ENCODE measurements around the gene LRP1B.

Gene LRP1B

DNA sequence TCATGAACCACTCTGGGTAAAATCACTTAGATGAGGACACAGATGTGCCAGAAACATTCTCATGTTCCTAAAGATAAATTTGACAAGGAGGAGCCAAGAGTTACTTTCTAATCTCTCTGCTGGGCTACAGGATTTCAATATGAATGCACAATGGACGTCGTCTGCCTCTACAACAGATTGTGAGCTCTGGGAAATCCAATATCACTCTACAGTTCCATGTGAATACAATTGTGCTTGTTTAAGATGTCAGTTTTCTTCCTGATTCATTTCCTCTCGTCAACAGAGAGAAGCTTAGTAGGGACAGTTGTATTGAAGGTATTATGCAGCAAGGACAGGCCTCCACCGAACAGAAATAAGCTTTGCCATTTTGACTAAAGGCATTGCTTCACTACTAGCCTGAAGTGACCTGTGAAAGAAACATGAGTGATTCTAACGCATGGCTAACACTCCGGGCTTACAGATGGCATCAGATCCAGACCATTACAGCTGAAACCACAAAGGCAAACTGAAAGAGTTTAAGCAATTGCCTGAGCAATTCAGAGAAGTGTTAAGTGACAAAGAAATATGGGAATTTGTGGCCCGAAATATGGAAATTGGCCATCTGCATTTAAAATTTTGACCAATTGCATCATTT, 1591.5 kb downstream of the LRP1B start:
- no peak for DNase-seq (ENCODE audit: low spot score)

DNA sequence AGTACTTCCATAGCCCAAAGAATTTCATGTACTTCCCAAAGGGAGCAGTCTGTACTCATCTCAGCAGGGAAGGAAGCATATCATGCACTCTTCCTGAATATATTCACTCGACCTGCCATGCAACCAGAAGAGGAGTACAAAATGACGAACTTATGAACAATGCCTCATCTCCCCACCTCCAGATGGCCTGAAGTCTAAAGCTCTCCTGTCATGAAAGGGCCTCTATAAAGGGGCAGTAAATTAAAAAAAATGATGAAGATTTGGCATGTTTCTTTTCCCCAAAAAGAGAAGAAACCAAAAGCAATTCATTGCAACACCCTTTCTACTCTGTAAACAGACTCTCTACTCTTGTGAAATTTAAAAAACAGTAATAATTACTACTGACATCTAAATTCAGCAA, 1601.1 kb downstream of the LRP1B start:
- DNase-seq (ENCODE audit: low spot score): peak; percentile 11

DNA sequence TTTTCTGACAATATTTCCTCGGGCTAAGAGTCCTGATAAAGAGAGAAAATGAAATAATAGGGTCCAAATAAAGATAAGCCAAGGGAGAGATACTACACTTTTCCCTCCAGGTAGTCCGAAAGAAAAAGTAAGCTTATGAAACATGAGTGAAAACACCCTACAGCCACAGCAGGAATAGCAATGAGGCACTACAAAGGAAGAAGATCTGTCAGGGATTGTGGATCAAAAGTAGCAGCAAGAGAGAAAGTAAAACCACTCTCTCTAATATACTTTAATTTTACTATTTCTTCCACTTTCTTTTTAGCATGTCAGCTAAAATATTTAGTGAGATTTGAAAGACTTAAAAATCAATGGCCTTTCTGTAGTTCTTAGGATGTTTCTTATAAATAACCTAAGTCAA, 1601.8 kb downstream of the LRP1B start:
- no peak for DNase-seq (ENCODE audit: low spot score)

DNA sequence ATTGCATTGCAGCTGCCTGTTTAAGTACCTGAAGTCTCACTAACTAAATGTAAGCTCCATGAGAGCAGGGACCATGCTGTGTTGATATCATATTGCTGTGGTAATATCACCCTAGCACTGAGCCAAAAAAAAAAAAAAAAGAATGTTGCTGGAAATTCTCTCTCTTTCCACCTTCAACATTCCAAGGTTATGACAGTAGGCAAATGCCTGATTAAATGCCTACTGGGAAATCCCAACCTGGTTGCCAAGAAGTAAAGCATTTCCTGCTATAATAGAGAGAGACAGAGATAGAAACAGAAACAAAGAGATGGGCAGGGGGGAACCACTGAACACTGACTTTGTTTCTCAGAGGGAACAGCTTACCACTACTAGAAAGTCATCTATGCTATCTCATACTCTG, 1604.2 kb downstream of the LRP1B start:
- DNase-seq (ENCODE audit: low spot score): no peak

DNA sequence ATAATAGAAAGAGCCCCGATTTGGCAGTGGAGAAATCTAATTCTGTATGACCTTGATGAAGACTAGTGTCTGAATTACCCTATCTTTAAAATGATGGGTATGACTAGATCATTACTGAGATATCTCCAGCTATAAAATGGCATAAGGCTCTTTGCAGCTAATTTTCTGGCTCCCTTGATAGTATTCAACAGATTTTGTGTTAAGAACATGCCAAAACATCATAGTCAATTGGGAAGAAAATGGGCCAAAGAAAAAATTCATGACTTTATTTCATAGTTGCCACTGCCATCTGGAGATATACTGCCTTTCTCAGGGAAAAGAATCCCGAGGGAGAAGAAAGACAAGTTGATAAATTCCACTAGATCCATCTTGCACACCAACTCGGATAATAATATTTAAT, 1618.7 kb downstream of the LRP1B start:
- DNase-seq (ENCODE audit: low spot score): no peak

DNA sequence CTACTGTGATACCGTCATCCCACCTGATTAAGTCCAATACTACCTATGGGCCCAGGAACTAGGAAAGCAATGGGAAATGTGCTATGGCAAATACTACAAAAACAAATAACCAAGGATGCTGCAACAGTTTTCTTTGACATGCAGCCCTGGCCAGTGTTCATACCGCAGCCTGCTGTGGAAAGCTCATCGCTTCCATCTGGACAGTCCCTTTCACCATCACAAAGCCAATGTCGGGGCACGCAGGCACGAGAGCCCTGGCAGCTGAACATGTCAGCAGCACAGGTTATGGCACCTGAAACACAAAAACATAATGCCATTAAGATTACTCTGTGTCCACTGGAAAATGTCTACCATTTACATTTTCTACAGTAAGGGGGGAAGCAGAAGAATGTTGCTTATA, 1621.1 kb downstream of the LRP1B start:
- no peak for DNase-seq (ENCODE audit: low spot score)

DNA sequence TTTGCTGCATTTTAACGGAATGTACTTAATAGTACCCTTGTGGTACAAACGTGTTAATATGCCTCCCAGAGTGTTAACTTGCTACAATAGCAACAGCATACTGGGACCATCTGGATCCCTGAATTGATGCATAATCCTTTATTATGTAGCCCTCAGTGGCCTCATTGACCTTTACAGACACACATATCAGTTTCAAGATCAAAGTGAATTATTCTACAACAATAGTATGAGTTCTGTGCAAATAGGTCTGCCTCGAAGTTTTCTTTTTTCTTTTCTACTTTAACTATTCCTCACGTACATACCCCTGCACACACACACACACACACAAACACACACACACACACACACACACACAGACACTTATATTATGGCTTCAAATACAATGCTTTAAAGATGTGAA, 1622.1 kb downstream of the LRP1B start:
- no peak for DNase-seq (ENCODE audit: low spot score)

DNA sequence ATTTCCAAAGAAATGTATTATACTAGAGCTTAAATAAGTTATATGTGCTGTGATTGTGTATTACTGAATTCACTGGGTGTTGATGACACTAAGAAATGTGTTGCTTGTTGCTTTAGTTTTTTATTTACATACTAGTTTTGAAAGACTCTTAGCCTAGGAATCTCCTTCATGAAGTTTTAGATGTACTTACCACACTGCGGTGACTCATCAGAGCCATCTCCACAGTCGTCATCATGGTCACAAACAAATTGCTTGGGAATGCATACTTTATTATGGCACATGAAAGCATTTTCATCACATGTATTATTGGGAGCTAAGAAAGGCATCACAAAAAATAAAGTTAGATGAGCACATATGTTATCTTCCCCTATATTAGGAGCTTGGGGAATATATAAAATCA, 1624.2 kb downstream of the LRP1B start:
- no peak for DNase-seq (ENCODE audit: low spot score)

DNA sequence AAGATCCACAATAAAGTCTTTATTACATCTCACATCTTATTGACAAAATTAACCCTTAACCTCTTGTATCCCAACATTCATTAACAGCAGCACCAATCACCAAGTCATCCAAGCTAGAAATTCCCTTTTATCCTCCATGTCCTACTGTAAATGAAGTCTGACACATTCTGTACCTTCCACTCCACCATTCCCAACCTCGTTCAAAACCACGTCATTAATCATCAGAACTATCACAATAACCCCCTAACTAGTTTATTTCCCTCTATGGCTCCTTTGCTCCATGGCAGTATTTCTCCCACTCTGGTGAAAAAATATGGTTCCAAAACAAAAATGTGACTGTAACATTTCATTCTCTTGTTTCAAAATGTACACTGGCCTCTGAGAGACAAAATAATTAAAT, 1626.2 kb downstream of the LRP1B start:
- DNase-seq (ENCODE audit: low spot score): no peak

DNA sequence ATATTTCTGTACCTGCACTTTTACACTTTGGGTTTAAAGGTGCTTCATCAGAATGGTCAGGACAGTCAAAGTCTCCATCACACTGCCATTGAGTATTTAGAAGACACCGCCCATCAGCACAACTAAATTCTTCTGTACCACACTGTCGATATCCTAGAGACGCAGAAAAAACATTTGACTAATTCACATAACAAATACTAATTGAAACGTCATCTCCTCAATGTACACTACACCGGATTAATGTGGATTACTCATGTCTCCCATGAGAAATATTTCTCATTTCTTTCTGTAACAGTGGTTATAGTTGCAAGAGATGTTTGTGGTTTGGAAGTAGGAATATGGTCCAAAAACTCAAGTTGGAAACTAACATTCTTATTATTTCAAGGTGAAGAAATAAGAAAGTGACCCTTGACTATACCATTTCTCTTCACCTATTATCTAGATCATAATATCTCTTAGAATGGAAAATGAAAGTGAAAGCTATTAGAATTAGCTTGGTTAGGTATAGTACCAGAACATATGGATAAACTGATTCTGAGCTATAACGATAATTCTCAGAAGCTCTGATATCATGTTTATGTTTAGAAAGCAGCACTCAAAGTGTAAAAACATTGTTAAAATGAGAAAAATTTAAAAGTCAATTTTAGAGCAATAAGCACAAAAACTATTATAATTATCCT, 1627.7 kb downstream of the LRP1B start:
- no peak for DNase-seq (ENCODE audit: low spot score)

DNA sequence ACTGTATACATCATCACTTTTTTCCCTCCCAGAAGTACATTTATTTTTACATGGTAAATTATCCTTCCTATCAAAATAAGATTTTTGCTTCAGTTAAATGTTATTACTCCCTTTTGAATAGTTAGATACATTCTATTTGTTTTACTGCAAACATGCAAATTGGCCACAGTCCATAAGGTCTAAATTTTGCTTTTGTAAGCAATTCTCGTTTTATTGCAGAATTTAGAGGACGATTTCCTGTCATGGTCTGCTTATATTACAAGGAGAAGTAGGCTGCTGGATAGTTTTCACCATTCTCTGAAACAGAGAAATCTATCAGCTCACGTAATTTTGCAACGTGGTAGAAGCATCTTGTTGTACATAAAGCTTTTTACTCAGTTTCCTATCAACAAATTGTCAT, 1632.5 kb downstream of the LRP1B start:
- DNase-seq (ENCODE audit: low spot score): no peak

DNA sequence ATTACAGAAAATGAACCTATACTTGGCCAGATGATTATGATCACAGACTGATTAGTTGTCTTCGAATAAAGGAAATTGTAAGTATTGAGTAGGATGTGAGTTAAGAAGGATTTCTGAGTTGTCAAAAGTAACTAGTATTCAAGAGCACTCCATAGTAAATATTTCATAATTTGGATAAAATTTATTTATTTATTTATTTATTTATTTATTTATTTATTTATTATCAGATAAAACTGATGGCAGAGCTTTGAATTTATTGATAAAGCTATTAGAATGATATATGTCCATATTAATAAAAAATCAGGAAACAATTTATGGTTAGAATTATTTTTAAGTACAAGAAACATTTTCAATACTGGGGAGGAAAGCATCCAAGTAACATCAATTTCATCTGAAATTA, 1634.1 kb downstream of the LRP1B start:
- DNase-seq (ENCODE audit: low spot score): no peak

DNA sequence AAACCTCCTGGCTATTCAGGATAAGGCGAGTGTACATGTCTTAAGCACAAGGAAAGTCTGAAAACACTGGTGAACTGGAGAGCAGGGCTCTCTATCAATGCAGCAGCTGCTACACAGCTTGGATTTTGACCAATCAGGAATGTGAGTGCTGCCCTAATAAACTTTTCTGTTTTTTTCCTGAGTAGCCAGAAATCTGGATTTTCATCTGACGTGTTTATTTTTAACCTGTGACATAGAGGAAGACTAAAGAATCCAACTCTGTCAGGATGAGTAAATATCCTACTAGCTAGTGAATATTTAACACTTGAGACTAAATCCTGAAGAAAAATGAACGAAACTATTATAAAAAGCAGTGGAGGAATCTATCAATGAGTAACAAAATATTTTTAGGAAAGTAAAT, 1638.9 kb downstream of the LRP1B start:
- no peak for DNase-seq (ENCODE audit: low spot score)

DNA sequence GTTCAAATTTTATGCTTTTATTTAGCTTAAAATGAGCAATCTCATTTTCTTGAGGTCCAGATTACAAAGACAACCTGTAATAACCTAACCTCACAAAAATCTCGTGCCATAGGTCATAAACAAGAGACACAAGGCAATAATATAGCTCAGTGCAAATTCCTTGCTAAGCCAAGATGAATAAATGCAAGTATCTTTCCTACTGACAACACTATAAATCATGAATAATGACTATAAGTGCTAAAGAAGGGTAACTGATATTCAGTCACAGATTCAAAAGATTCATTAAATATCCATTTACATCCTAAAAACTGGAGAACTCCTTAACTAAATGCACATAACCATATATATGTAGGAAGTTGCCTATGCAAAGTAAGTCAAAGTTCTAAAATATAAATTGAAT, 1641.6 kb downstream of the LRP1B start:
- no peak for DNase-seq (ENCODE audit: low spot score)

DNA sequence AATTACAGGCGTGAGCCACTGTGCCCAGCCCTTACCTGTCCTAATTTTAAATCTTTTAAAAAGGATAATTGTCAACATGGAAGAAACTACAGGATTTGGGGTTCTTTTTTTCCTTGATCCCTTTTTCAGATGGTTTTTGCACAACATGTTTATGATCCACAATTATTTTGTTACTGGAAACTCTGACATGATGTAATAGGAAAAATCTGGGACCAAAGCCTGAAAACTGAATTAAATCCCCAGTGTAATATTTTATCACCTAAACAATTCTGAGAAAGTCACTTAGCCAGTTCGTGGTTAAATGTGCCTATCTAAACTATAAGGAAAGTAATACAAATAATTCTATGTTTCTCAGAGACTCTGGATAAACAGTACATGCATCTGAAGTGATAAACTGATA, 1649.7 kb downstream of the LRP1B start:
- DNase-seq (ENCODE audit: low spot score): no peak

DNA sequence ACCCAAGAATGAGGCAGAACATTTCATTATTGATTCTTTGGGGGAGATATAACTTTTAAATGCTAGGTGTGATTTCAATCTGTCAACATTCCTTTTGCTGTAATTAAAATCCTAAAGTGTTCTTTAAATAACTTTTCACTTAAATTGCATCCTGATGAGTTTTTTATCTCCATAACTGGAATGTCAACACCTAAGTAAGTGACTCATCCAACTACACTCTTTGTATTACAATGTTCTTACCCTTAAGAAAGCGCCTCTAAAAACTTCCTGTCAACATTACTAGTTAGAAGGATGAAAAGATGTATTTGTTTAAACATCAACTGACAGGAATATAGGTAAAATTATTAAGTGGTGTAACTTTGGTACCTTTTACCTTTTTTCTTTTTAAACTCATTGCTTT, 1657.0 kb downstream of the LRP1B start:
- no peak for DNase-seq (ENCODE audit: low spot score)

DNA sequence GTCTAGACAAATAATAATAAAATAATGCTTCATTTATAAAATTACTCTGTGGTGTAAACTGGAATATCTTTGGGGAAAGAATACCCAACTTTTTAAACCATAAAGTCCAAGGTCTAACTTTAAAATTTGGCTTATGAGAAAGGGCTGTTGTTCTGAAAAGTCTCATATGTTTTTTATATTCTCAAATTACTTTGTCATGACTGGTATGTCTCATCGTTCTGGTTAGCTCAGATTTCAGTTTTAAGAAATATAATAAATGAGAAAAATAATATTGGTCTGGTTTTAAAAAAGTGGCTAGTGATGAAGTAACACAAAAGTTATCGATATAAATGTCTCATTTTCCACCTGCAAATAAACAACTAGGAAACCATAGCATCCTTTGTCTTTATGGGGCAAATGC, 1658.1 kb downstream of the LRP1B start:
- DNase-seq (ENCODE audit: low spot score): no peak

DNA sequence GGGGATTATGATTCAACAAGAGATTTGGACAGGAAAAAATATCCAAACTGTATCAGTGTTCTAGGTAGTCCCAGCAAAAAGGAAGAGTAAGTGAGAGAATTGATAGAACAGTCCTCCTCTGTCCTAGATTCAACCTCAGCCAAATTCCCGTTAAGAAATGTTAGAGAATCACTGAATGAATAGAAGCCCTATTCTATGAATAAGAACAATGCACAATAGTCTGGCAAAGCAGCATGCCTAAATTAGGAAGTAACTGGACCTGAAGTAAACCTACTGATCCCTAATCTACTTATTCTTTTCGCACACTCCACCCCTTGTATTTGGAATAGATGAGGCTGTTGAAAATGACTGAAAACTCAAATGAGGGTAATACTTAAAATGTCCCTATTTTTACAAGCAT, 1665.5 kb downstream of the LRP1B start:
- DNase-seq (ENCODE audit: low spot score): peak; percentile 95

DNA sequence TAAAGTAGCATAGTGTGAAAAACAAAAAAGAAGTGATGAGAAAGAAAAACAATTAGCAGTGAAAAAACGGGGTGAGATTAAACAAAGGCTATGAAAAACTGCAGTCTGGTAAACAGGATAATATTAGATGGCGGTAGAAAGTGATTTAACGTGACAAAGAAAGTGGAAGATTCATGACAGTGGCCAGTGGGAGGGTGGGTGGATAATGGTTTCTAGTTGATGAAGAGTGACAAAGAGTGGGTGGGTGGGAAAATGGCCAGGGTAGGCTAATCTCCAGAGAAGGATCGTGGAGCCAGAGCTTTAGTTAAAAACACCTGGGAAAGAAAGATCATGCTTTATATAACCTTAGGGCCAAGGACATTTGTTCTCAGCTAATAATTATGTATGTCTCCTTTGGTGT, 1667.8 kb downstream of the LRP1B start:
- no peak for DNase-seq (ENCODE audit: low spot score)

DNA sequence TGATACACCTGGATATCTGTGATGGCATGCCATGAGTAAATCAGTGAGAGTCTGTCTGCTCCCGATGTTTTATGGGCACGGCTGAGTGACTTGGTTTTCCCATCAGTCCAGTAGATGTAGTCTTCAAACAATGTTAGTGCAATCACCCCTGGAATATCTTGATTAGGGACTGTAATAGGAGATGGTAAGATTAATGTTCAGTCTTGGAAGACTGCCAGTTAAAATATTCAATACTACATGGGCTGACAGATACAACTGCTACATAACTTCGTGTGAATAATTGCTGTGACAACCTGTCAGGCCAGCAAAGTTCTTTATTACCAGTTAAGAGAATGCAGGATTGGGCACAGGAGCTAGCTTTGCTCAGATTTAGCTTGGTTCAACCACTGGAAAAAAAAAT, 1673.3 kb downstream of the LRP1B start:
- no peak for DNase-seq (ENCODE audit: low spot score)

DNA sequence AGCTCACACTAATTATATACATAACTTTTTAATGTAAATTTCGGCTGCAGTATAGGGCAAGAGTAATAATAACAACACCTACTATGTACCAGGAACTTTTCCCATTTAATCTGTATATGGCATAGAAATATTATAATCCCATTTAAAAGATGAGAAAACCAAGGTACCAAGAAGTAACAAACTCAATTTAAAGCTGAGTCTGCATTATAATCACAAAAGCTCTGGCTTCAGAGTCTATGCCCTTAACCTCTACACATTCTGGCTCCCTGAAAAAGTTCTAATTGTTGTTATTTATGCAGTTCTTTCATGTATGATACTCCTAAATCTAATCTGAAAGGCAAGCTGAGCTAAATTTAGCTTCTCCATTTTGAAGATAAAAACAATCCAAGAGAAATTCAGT, 1675.5 kb downstream of the LRP1B start:
- DNase-seq (ENCODE audit: low spot score): no peak

DNA sequence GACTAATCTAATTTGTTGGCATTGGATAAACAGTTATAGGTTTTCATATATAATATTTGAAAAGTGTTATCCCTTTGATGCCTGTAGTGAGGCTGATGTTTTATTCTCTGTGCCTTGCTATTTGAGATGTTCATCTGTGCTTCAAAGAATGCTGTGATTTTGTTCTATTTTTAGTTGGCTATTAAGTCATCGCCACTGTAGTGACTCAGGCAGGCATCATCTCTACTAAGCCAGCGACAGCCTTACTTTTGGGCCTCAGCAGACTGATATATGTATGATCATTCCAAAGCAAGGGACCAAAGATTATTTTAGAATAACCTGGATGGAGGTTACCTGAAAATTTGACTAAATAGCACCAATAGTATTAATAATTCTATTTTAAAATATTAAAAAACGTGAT, 1676.1 kb downstream of the LRP1B start:
- DNase-seq (ENCODE audit: low spot score): peak; percentile 66

DNA sequence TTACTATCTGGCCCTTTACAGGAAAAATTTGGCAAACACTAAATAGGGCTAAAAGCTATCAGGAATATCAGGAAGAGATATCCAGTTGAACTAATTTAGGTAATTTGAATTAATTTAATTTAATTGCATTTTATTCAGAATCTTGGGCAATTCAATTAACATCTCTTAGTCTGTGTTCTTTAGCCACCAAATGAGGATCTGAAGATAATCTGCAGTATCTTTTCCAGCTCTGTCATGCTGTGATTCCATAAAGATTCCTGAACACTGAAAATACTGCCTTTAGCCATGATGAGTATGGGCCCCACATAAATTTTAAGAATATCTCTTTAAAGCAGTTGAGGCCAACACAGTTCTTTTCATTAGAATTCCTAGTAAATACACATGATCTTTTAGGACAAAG, 1679.5 kb downstream of the LRP1B start:
- no peak for DNase-seq (ENCODE audit: low spot score)

DNA sequence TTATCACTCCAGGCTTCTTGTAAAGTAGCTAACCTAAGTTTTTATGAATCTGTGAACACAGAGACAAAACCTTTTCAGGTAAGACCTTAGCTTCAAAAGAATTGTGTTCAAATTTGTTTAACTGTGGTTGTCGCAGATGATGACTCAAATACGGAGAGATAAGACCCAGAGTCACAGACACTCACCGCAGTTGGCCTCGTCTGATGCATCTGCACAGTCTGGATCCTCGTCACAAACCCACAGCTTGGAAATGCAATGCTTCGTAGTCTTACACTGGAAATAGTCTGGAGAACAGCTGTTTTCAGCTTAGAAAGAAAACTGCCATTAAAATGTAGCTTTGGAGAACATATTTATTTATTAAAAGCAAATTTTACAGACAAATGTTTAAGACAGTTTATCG, 1688.5 kb downstream of the LRP1B start:
- DNase-seq (ENCODE audit: low spot score): no peak

Measured in pons (tissue), 1 donor.